Mesenchymal stem cell (in vitro differentiated cells and primary cell): ENCODE measurements around the gene RPL15.
"Not testable (repeated sequence)": the region's sequence is repeated elsewhere in the genome, so short reads cannot be mapped to it uniquely, and the experiment has no call there.

Experiments
- DNase-seq: peaks from one replicate; pipeline ENCODE4 v3.0.0-alpha.2; 2013
- H2AFZ ChIP-seq: one replicate; pipeline ENCODE4 v1.6.1; 2013; ENCODE audit warnings: low read depth, mild to moderate bottlenecking, control low read depth, inconsistent platforms, low read length, moderate library complexity
- H2AK5ac ChIP-seq: 2 replicates; pipeline ENCODE4 v1.6.1; 2013; ENCODE audit warnings: low read length, moderate library complexity, mild to moderate bottlenecking, inconsistent platforms; ENCODE audit not compliant: severe bottlenecking
- H2BK120ac ChIP-seq: one replicate; pipeline ENCODE4 v1.6.1; 2013; ENCODE audit warnings: low read depth, mild to moderate bottlenecking, inconsistent platforms, low read length, moderate library complexity
- H2BK12ac ChIP-seq, 2 experiments: one replicate each; pipeline ENCODE4 v1.6.1; 2013; ENCODE audit warnings: inconsistent platforms in 2 of 2, low read length in 2 of 2, mild to moderate bottlenecking in 2 of 2, moderate library complexity in 2 of 2, control low read depth in 1 of 2
- H2BK15ac ChIP-seq: one replicate; pipeline ENCODE4 v1.6.1; 2013; ENCODE audit warnings: mild to moderate bottlenecking, low read depth, inconsistent platforms; ENCODE audit not compliant: poor library complexity, severe bottlenecking
- H2BK5ac ChIP-seq: 2 replicates; pipeline ENCODE4 v1.6.1; 2013; ENCODE audit warnings: low read depth, mild to moderate bottlenecking, low read length, control low read depth, inconsistent platforms; ENCODE audit not compliant: poor library complexity, severe bottlenecking
- H3K14ac ChIP-seq, 2 experiments: one replicate each; pipeline ENCODE4 v1.6.1; 2013; ENCODE audit warnings: inconsistent platforms in 2 of 2, low read length in 2 of 2, control low read depth in 1 of 2, mild to moderate bottlenecking in 1 of 2, moderate library complexity in 1 of 2
- H3K18ac ChIP-seq, 2 experiments: one replicate each; pipeline ENCODE4 v1.6.1; 2013; ENCODE audit warnings: inconsistent platforms in 2 of 2, low read length in 2 of 2, control low read depth in 1 of 2, low read depth in 1 of 2, mild to moderate bottlenecking in 1 of 2
- H3K23ac ChIP-seq, 2 experiments: one replicate each; pipeline ENCODE4 v1.6.1; 2013; ENCODE audit warnings: inconsistent platforms in 2 of 2, low read length in 2 of 2, mild to moderate bottlenecking in 2 of 2, moderate library complexity in 2 of 2, control low read depth in 1 of 2
- H3K27ac ChIP-seq: 2 replicates; pipeline ENCODE4 v1.5.1; 2013; ENCODE audit warnings: mild to moderate bottlenecking, moderate library complexity, low read length, control low read depth, inconsistent platforms; ENCODE audit not compliant: poor library complexity, severe bottlenecking
- H3K27me3 ChIP-seq, 2 experiments: 2 replicates each; pipeline versions ENCODE4 v1.6.1 to v1.7.0; 2013; ENCODE audit warnings: low read length in 2 of 2, mild to moderate bottlenecking in 2 of 2, moderate library complexity in 2 of 2, control low read depth in 1 of 2, inconsistent platforms in 1 of 2; ENCODE audit not compliant: control insufficient read depth in 1 of 2, insufficient read depth in 1 of 2
- H3K36me3 ChIP-seq, 2 experiments: 2 replicates each; pipeline versions ENCODE4 v1.6.1 to v1.7.0; 2013; ENCODE audit warnings: low read length in 2 of 2, control low read depth in 1 of 2, inconsistent platforms in 1 of 2, low read depth in 1 of 2, mild to moderate bottlenecking in 1 of 2; ENCODE audit not compliant: insufficient read depth in 2 of 2, control insufficient read depth in 1 of 2
- H3K4ac ChIP-seq, 2 experiments: one replicate each; pipeline ENCODE4 v1.6.1; 2013; ENCODE audit warnings: inconsistent platforms in 2 of 2, low read length in 2 of 2, mild to moderate bottlenecking in 2 of 2, moderate library complexity in 2 of 2, control low read depth in 1 of 2, low read depth in 1 of 2
- H3K4me1 ChIP-seq: 2 replicates; pipeline ENCODE4 v1.6.1; 2013; ENCODE audit warnings: low read depth, low read length, control low read depth; ENCODE audit not compliant: control insufficient read depth, insufficient read depth
- H3K4me2 ChIP-seq: 2 replicates; pipeline ENCODE4 v1.6.1; 2013; ENCODE audit warnings: low read length, mild to moderate bottlenecking, inconsistent platforms; ENCODE audit not compliant: poor library complexity, severe bottlenecking
- H3K4me3 ChIP-seq, 2 experiments: 2 replicates each; pipeline versions ENCODE4 v1.5.1 to v1.7.0; 2013; ENCODE audit warnings: low read length in 2 of 2, mild to moderate bottlenecking in 2 of 2, control low read depth in 1 of 2, low read depth in 1 of 2; ENCODE audit not compliant: insufficient read depth in 1 of 2
- H3K79me1 ChIP-seq: replicated peaks from 2 replicates; pipeline ENCODE4 v1.6.1; 2013; ENCODE audit warnings: mild to moderate bottlenecking, control low read depth, low read length, inconsistent platforms; ENCODE audit not compliant: poor library complexity, severe bottlenecking
- H3K9ac ChIP-seq: 2 replicates; pipeline ENCODE4 v1.7.0; 2013; ENCODE audit warnings: mild to moderate bottlenecking, low read length, moderate library complexity
- H3K9me3 ChIP-seq: 2 replicates; pipeline ENCODE4 v1.7.0; 2013; ENCODE audit warnings: mild to moderate bottlenecking, low read length; ENCODE audit not compliant: control insufficient read depth
- H4K8ac ChIP-seq: one replicate; pipeline ENCODE4 v1.6.1; 2013; ENCODE audit warnings: inconsistent platforms, mild to moderate bottlenecking, low read length, moderate library complexity
- H4K91ac ChIP-seq: one replicate; pipeline ENCODE4 v1.6.1; 2013; ENCODE audit warnings: mild to moderate bottlenecking, low read length, inconsistent platforms
- WGBS: methylation state at CpG from one replicate; pipeline ENCODE4 v1.1.7; 2013; ENCODE audit warnings: mixed read lengths; 5-methylcytosine and 5-hydroxymethylcytosine counted together

RPL15 gene

DNA sequence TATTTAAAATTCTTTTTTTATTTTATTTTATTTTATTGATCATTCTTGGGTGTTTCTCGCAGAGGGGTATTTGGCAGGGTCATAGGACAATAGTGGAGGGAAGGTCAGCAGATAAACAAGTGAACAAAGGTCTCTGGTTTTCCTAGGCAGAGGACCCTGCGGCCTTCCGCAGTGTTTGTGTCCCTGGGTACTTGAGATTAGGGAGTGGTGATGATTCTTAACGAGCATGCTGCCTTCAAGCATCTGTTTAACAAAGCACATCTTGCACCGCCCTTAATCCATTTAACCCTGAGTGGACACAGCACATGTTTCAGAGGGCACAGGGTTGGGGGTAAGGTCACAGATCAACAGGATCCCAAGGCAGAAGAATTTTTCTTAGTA, 46.3 kb upstream of the RPL15 start:
- not testable (repeated sequence) for H2BK12ac ChIP-seq, H2AK5ac ChIP-seq, H3K9me3 ChIP-seq, H3K9ac ChIP-seq, H3K4ac ChIP-seq, DNase-seq, H3K36me3 ChIP-seq, H3K27ac ChIP-seq, H2AFZ ChIP-seq, H2BK15ac ChIP-seq, H3K4me3 ChIP-seq, H3K14ac ChIP-seq, H3K4me2 ChIP-seq, H3K18ac ChIP-seq, H2BK120ac ChIP-seq, H2BK5ac ChIP-seq, H3K27me3 ChIP-seq, H3K23ac ChIP-seq, H4K91ac ChIP-seq, H3K4me1 ChIP-seq, H4K8ac ChIP-seq
- H3K79me1 ChIP-seq: peaks cover 17% of the 10 kb centered on the region
- WGBS: no CpG with 5 or more reads among the region's 5 CpGs

DNA sequence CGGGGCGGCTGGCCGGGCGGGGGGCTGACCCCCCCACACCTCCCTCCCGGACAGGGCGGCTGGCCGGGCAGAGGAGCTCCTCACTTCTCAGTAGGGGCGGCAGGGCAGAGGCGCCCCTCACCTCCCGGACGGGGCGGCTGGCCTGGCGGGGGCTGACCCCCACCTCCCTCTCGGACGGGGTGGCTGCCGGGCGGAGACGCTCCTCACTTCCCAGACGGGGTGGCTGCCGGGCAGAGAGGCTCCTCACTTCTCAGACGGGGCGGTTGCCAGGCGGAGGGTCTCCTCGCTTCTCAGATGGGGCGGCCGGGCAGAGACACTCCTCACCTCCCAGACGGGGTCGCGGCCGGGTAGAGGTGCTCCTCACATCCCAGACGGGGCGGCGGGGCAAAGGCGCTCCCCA, 45.6 kb upstream of the RPL15 start:
- H2BK120ac ChIP-seq, H3K27ac ChIP-seq, H4K91ac ChIP-seq, DNase-seq, H3K4me3 ChIP-seq, H3K9me3 ChIP-seq, H2BK5ac ChIP-seq, H3K9ac ChIP-seq, H2BK12ac ChIP-seq, H4K8ac ChIP-seq, H3K36me3 ChIP-seq, H3K18ac ChIP-seq, H2AFZ ChIP-seq, H3K4ac ChIP-seq, H3K4me2 ChIP-seq, H2AK5ac ChIP-seq, H3K14ac ChIP-seq, H3K27me3 ChIP-seq, H3K4me1 ChIP-seq, H2BK15ac ChIP-seq, H3K23ac ChIP-seq: not testable (repeated sequence)
- H3K79me1 ChIP-seq: peaks cover 19% of the 10 kb centered on the region
- WGBS: 97% methylated on average over 10 of the region's 34 CpGs

DNA sequence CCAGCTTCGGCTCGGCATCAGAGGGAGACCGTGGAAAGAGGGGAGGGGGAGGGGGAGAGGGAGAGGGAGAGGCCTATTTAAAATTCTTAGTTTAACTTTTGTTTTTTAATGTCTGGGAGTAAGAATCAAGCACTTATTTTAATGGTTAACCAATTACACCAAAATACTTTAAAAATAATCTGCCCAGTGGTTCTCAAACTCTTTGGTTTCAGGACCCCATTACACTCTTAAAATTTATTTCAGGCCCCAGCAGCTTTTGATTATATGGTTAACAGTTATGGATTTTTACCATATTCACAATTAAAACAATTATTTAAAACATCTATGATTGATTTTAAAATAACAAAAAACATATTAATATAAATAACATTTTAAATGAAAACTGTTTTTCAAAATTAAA, 44.6 kb upstream of the RPL15 start:
- Histone ChIP-seq H3K9me3 (no peaks in the 10 kb centered on the region), H2BK12ac (no peak overlapping the region), H3K18ac (no peak overlapping the region), H2AK5ac (no peak overlapping the region), H3K23ac (no peak overlapping the region), H2AFZ (no peak overlapping the region), H4K8ac (no peak overlapping the region), H2BK5ac (no peak overlapping the region), H3K4me3 (no peak overlapping the region), H4K91ac (no peak overlapping the region), H3K4me2 (no peak overlapping the region), H3K27me3 (no peaks in the 10 kb centered on the region), H3K9ac (no peak overlapping the region), H3K79me1 (peaks cover 19% of the 10 kb centered on the region), H3K14ac (no peak overlapping the region), H2BK15ac (no peak overlapping the region), H3K4me1 (peaks cover 2% of the 10 kb centered on the region), H2BK120ac (no peak overlapping the region), H3K27ac (no peak overlapping the region), H3K36me3 (no peaks in the 10 kb centered on the region), H3K4ac (no peak overlapping the region)
- WGBS: no CpG with 5 or more reads among the region's 3 CpGs
- no peak for DNase-seq

DNA sequence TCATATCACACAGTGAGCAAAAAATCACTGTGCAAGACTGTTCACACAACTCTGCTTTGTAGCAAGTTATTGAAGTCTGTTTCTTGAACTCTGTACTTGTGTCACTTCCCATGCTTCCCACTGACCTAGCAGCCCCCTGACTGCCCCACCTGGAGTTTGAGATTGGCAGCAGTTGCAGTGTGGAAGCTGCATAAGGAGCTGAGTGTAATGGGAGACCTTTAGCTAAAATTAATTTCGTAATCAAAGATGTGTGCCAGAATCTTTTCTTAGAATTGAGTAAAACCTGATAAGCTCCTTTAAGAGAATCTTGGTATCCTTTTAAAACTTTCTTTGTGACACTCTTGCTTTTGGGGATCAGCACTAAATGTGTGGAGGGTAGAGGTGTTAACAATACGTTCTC, 43.0 kb upstream of the RPL15 start:
- Histone ChIP-seq H4K91ac (no peak overlapping the region), H2BK5ac (no peak overlapping the region), H4K8ac (no peak overlapping the region), H3K4me1 (peaks cover 4% of the 10 kb centered on the region), H3K4me3 (peak overlapping the region in 1 of 2 experiments; percentile 48), H2BK15ac (no peak overlapping the region), H2BK12ac (no peak overlapping the region), H3K9ac (peak overlapping the region; percentile 44), H3K79me1 (peaks cover 27% of the 10 kb centered on the region), H3K23ac (no peak overlapping the region), H3K27me3 (no peaks in the 10 kb centered on the region), H2BK120ac (no peak overlapping the region), H3K9me3 (no peaks in the 10 kb centered on the region), H3K36me3 (peaks cover 0 to 3% of the 10 kb centered on the region in 2 experiments), H3K14ac (no peak overlapping the region), H3K4me2 (no peak overlapping the region), H3K4ac (no peak overlapping the region), H3K27ac (no peak overlapping the region), H2AFZ (no peak overlapping the region), H2AK5ac (peak overlapping the region; percentile 78), H3K18ac (no peak overlapping the region)
- DNase-seq: no peak
- 89% methylated on average over 1 of the region's 2 CpGs for WGBS
